Vagina (tissue), 2 donors: Measurements from ENCODE around the gene CHD6. TPM values are rescaled to one million over a fixed set of nuclear protein-coding genes. Genes with fewer than 3 reads are reported as not detected.

ENCODE experiments used
- DNase-seq, 2 donors: peaks; one replicate each; pipeline ENCODE4 v3.0.0-alpha.2; 2017; ENCODE audit errors: extremely low spot score in 2 of 2
- H3K27ac ChIP-seq: fragments of 200-600 bp; sonication (generic); one replicate; pipeline ENCODE4 v1.5.1; 2019
- H3K27me3 ChIP-seq: fragments of 200-600 bp; sonication (generic); one replicate; pipeline ENCODE4 v1.5.1; 2019
- H3K36me3 ChIP-seq, 2 donors: fragments of 200-600 bp; sonication (generic); one replicate each; pipeline ENCODE4 v1.5.1; 2017 to 2019
- H3K4me1 ChIP-seq: fragments of 200-600 bp; sonication (generic); one replicate; pipeline ENCODE4 v1.5.1; 2019
- H3K4me3 ChIP-seq, 2 donors: fragments of 200-600 bp; sonication (generic); 1 replicate in 1 of 2; 2 replicates in 1 of 2; pipeline ENCODE4 v1.5.1; 2016 to 2019
- H3K9me3 ChIP-seq: fragments of 200-600 bp; sonication (generic); one replicate; pipeline ENCODE4 v1.5.1; 2019
- POLR2A ChIP-seq, 2 donors: fragments of 450-650 bp; IDR thresholded peaks; one replicate each; pipeline ENCODE4 v1.6.1; 2017; ENCODE audit warnings: antibody characterized with exemption in 2 of 2, mild to moderate bottlenecking in 2 of 2, moderate library complexity in 2 of 2
- POLR2AphosphoS5 ChIP-seq, 2 donors: sonication (generic); formaldehyde crosslinking; IDR thresholded peaks; one replicate each; pipeline ENCODE4 v1.9.0; 2017; ENCODE audit warnings: antibody characterized with exemption in 2 of 2, mild to moderate bottlenecking in 2 of 2, low read depth in 1 of 2; ENCODE audit not compliant: insufficient read depth in 1 of 2
- intact Hi-C: fragments of 100-400 bp; cut with DNase I; formaldehyde crosslinking; loops from one replicate; pipeline ENCODE4 v1.15.1; 2023
- total RNA-seq: library from RNA; depleted of rRNA; stranded (reverse); fragments of >200 nt; gene quantifications from one replicate; pipeline ENCODE4 v1.2.3, GENCODE V29; 2016
- TF ChIP-seq, protein P1 (sequence below), 3 experiments: fragments of 450-650 bp in 2 of 3; fragments of 200-600 bp in 1 of 3; sonication (generic) in 1 of 3; IDR thresholded peaks; one replicate each; pipeline ENCODE4 v1.5.1; 2017 to 2019; ENCODE audit warnings: antibody characterized with exemption in 3 of 3, mild to moderate bottlenecking in 2 of 3, moderate library complexity in 2 of 3

Gene CHD6
- total RNA-seq, 1 donor from 2014 or later = 37.6 TPM

DNA sequence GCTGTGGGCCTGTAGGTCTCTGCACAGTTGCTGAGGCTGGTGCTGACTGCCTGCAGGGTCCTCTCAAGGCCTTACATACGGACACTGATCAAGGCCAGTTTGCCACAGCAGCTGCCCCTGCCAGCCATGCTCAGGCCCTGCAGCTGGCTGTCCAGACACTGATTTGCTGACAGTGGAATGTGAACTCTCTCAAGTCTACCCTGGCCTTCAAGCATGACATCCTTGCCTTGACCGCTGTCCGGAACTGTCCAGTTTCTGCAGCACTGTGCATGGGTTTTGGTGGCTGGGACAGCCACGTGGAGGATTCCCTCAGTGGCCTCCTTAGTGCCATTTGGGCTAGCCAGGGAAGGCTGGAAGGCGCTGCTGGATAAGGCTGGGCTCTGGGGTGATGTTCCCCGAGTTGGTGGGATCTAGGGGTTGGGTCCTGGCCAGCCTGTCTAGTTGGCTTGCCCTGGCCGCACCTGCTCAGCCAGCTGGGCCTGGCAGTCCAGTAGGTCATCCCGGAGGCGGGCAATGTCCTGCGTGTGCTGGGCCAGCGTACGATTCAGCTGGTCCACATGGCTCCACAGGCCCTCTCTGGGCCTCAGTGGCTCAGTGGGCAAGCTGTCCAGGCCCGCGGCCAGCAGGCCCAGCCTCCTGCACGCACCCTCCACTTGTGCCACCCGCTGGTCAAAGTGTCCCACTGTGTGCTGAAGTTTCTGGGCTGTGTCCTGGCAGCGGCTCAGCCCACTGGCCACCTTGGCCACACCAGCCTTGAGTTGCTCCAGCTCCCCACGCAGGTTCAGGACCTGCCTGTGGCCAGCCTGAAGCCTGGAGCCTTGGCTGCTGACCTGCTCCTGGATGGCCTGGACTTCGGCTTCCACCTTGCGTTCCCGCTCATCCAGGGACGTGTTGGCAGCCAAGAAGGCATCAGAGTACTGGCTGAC, 257.1 kb downstream of the CHD6 start:
- H3K27ac ChIP-seq = no peak overlapping the region
- TF ChIP-seq, protein P1, sequence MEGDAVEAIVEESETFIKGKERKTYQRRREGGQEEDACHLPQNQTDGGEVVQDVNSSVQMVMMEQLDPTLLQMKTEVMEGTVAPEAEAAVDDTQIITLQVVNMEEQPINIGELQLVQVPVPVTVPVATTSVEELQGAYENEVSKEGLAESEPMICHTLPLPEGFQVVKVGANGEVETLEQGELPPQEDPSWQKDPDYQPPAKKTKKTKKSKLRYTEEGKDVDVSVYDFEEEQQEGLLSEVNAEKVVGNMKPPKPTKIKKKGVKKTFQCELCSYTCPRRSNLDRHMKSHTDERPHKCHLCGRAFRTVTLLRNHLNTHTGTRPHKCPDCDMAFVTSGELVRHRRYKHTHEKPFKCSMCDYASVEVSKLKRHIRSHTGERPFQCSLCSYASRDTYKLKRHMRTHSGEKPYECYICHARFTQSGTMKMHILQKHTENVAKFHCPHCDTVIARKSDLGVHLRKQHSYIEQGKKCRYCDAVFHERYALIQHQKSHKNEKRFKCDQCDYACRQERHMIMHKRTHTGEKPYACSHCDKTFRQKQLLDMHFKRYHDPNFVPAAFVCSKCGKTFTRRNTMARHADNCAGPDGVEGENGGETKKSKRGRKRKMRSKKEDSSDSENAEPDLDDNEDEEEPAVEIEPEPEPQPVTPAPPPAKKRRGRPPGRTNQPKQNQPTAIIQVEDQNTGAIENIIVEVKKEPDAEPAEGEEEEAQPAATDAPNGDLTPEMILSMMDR (IDR thresholded peaks at IDR 0.05) = no peak
- TF ChIP-seq POLR2A (IDR thresholded peaks at IDR 0.05) = no peak
- TF ChIP-seq POLR2AphosphoS5 (IDR thresholded peaks at IDR 0.05; ENCODE audit: insufficient read depth in 1 of 2, low read depth in 1 of 2) = no peak

DNA sequence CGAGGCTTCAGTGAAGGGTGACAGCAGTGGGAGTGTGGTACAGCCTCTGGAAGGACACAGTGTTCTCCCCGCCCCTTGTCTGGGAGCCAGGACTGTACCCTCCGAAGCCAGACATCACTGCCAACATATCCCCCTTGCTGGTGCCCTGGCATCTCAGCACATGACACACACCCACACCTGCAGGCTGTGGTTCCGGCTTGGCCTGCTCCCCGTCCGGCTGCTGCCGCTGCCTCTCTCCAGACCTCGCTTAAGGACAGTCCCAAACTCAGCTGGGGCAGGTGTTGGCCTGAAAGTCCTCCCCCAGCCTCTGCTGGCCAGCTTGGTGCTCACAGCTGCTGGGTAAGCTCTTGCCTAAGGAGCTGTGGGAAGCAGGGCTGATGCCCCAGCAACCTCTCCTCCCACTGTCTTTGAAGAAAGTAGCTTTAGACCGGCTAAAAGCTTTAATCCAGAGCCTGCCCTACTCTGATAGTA, 258.6 kb downstream of the CHD6 start:
- DNase-seq = no peak
- Histone ChIP-seq H3K4me1 (no peaks in the 10 kb centered on the region), H3K4me3 (no peak overlapping the region), H3K27ac (no peak overlapping the region), H3K9me3 (no peaks in the 10 kb centered on the region), H3K27me3 (no peaks in the 10 kb centered on the region), H3K36me3 (no peaks in the 10 kb centered on the region)
- intact Hi-C loops = no loop called here
- TF ChIP-seq, protein P1 (IDR thresholded peaks at IDR 0.05) = no peak
- TF ChIP-seq POLR2AphosphoS5 (IDR thresholded peaks at IDR 0.05; ENCODE audit: insufficient read depth in 1 of 2, low read depth in 1 of 2) = no peak
- no peak for TF ChIP-seq POLR2A (IDR thresholded peaks at IDR 0.05)

More for the DNA sequence above, 257.1 kb downstream of the CHD6 start:
- H3K27me3 ChIP-seq = no peaks in the 10 kb centered on the region
- H3K4me3 ChIP-seq = no peak overlapping the region
- intact Hi-C loops = no loop called here
- no peaks in the 10 kb centered on the region for H3K9me3 ChIP-seq
- no peak for DNase-seq
- H3K36me3 ChIP-seq = no peaks in the 10 kb centered on the region
- H3K4me1 ChIP-seq = peaks cover 5% of the 10 kb centered on the region

DNA sequence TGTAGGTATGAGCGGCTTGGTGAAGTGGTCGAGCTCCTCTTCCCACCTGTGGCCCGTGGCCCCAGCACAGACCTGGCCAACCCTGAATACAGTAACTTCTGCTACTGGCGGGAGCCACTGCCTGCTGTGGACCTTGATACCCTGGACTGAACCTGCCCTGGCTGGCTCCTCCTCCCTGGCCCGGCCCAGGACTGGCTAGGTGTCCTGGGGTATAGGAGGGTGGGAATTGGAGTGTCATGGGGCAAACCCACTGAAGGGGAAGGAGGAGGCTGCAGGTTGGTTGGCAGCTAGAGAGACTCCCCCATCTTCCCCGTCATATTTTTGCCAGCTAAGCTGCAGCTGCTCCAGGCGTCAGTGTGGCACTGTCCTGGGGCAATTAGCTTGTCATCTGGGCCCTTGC, 259.5 kb downstream of the CHD6 start:
- no peak overlapping the region for H3K27ac ChIP-seq
- no peak overlapping the region for H3K4me3 ChIP-seq
- no peaks in the 10 kb centered on the region for H3K36me3 ChIP-seq
- no peaks in the 10 kb centered on the region for H3K27me3 ChIP-seq
- no peak for TF ChIP-seq POLR2AphosphoS5 (IDR thresholded peaks at IDR 0.05; ENCODE audit: insufficient read depth in 1 of 2, low read depth in 1 of 2)
- TF ChIP-seq, protein P1 (IDR thresholded peaks at IDR 0.05) = no peak
- H3K9me3 ChIP-seq = no peaks in the 10 kb centered on the region
- intact Hi-C loops = no loop called here
- no peaks in the 10 kb centered on the region for H3K4me1 ChIP-seq
- no peak for DNase-seq

DNA sequence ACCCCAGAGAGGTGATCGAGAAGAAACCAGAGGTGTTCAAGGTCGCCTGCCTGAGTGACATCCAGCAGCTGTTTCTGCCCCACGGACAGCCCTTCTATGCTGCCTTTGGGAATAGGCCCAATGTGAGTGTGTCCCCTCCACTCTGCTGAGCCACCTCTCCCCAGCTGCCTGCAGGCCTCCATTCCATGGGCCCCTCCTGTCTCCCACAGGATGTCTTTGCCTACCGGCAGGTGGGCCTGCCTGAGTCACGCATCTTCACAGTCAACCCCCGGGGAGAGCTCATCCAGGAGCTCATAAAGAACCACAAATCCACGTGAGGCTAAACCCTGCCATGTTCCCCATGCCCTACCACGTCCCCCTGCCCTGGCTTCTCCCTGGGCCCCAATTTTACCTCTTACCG, 259.9 kb downstream of the CHD6 start:
- no peak overlapping the region for H3K27ac ChIP-seq
- no peaks in the 10 kb centered on the region for H3K36me3 ChIP-seq
- intact Hi-C loops = no loop called here
- DNase-seq = no peak
- H3K9me3 ChIP-seq = no peaks in the 10 kb centered on the region
- H3K27me3 ChIP-seq = no peaks in the 10 kb centered on the region
- TF ChIP-seq, protein P1 (IDR thresholded peaks at IDR 0.05) = no peak
- TF ChIP-seq POLR2A (IDR thresholded peaks at IDR 0.05) = no peak
- no peak for TF ChIP-seq POLR2AphosphoS5 (IDR thresholded peaks at IDR 0.05; ENCODE audit: insufficient read depth in 1 of 2, low read depth in 1 of 2)
- no peaks in the 10 kb centered on the region for H3K4me1 ChIP-seq
- H3K4me3 ChIP-seq = no peak overlapping the region
